NCI-H1092 (cell line): ENCODE measurements around the gene DHRS4L2.
A peak's percentile ranks its signal among the peaks of the same experiment; 100 is the strongest.
"Not testable (repeated sequence)": the region's sequence is repeated elsewhere in the genome, so short reads cannot be mapped to it uniquely, and the experiment has no call there.

ENCODE experiments used
- DNase-seq: peaks from one replicate; lab custom pipeline; 2025; lab: John Stamatoyannopoulos, UW

DHRS4L2 gene

GRCh38 chr14:23988607-23989363, at the start of gene DHRS4L2:
Gene DHRS4L2, plus strand, starts transcription at chr14:23988929. Its CDS starts 19 bp downstream, at chr14:23988948.
- DNase-seq = not testable (repeated sequence)

- DNase-seq = no peak
Observed at GRCh38 chr14:23939607-23940326, 49.0 kb upstream of the DHRS4L2 start.

- no peak for DNase-seq
Observed at GRCh38 chr14:23941230-23941629, 47.5 kb upstream of the DHRS4L2 start.

- DNase-seq = no peak
Observed at GRCh38 chr14:23941669-23942068, 47.1 kb upstream of the DHRS4L2 start.

- DNase-seq = no peak
Observed at GRCh38 chr14:23942587-23942986, 46.1 kb upstream of the DHRS4L2 start.

- not testable (repeated sequence) for DNase-seq
Observed at GRCh38 chr14:23949069-23949468, 39.7 kb upstream of the DHRS4L2 start.

GRCh38 chr14:23950411-23951135, 38.2 kb upstream of the DHRS4L2 start:
- no peak for DNase-seq

- not testable (repeated sequence) for DNase-seq
Observed at GRCh38 chr14:23951136-23951466, 37.6 kb upstream of the DHRS4L2 start.

- DNase-seq = peak; percentile 6
Observed at GRCh38 chr14:23951590-23952201, 37.0 kb upstream of the DHRS4L2 start.

GRCh38 chr14:23953116-23953463, 35.6 kb upstream of the DHRS4L2 start:
- not testable (repeated sequence) for DNase-seq

- peak; percentile 80 for DNase-seq
Observed at GRCh38 chr14:23953464-23954278, 35.1 kb upstream of the DHRS4L2 start, which contains the start of gene DHRS4. Gene DHRS4, plus strand, starts transcription at chr14:23953770. Its CDS starts 19 bp downstream, at chr14:23953789.

GRCh38 chr14:23954279-23954614, 34.5 kb upstream of the DHRS4L2 start:
- DNase-seq = not testable (repeated sequence)

- not testable (repeated sequence) for DNase-seq
Observed at GRCh38 chr14:23954965-23955364, 33.8 kb upstream of the DHRS4L2 start.

- DNase-seq = not testable (repeated sequence)
Observed at GRCh38 chr14:23955811-23956210, 32.9 kb upstream of the DHRS4L2 start.

GRCh38 chr14:23957913-23958569, 30.7 kb upstream of the DHRS4L2 start:
- DNase-seq = not testable (repeated sequence)

GRCh38 chr14:23960899-23961298, 27.8 kb upstream of the DHRS4L2 start:
- DNase-seq = not testable (repeated sequence)

GRCh38 chr14:23961704-23962103, 27.0 kb upstream of the DHRS4L2 start:
- not testable (repeated sequence) for DNase-seq

- DNase-seq = not testable (repeated sequence)
Observed at GRCh38 chr14:23969130-23969480, 19.6 kb upstream of the DHRS4L2 start.

GRCh38 chr14:23969481-23970282, 19.0 kb upstream of the DHRS4L2 start:
- DNase-seq = peak; percentile 22

GRCh38 chr14:23970283-23970659, 18.5 kb upstream of the DHRS4L2 start:
- not testable (repeated sequence) for DNase-seq
